ENCODE results near the gene COL5A3. TPM values are rescaled to one million over a fixed set of nuclear protein-coding genes. Genes with fewer than 3 reads are reported as not detected.

Gene COL5A3
- total RNA-seq, 2 experiments from 2014 or later, result not detected

DNA sequence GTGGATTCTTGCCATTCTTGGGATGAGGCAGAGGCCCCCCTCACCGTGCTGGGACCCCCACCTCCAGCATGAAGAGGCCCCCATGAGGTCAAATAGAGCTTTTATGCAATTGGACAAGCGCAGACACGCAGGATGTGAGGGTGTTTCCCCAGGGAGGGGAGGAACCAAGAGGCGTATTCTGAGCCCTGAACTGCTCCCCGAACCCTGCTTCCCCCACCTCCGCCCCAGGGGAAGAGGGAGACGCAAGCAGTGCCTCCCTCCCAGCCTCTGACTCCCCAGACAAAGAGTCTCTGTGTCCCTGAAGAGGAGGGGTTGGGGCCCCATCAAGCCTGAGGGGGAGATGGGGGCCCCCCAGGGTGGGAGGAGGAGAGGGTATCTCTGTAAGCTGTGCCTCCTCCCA, 1.7 kb upstream of the COL5A3 start:
- ChIA-PET CTCF (ENCODE audit: unreplicated experiment) (no interaction called here), POLR2A (no interaction called here)
- no peak overlapping the region for H3K4me3 ChIP-seq (ENCODE audit: low read depth, low read length, poor library complexity, severe bottlenecking)
- no TSS peak for BruUV-seq (replicated peaks)
- no peak overlapping the region for H3K4me2 ChIP-seq (ENCODE audit: low read length)
- H3K9me2 ChIP-seq (ENCODE audit: insufficient read depth, low read length), result no peaks in the 10 kb centered on the region
- H2AFZ ChIP-seq (ENCODE audit: low read length), result no peak overlapping the region
- H4K20me1 ChIP-seq (ENCODE audit: insufficient read depth, low read length), result no peaks in the 10 kb centered on the region
- TF ChIP-seq EZH2phosphoT487 (IDR thresholded peaks at IDR 0.05; ENCODE audit: borderline replicate concordance, low read depth, low read length), result no peak
- intact Hi-C loops (cut with micrococcal nuclease; ENCODE audit: unreplicated experiment), result no loop called here
- no peaks in the 10 kb centered on the region for H3K79me2 ChIP-seq (ENCODE audit: insufficient read depth, low read depth, low read length)
- H3K4me1 ChIP-seq (ENCODE audit: insufficient read depth, low read length, poor library complexity, severe bottlenecking), result no peaks in the 10 kb centered on the region
- no peak for DNase-seq (ENCODE audit: low spot score)
- no peak overlapping the region for H3K27ac ChIP-seq (ENCODE audit: low read depth, low read length, poor library complexity, severe bottlenecking)
- no peaks in the 10 kb centered on the region for H3K36me3 ChIP-seq (ENCODE audit: insufficient read depth, low read length)
- no peaks in the 10 kb centered on the region for H3K9me3 ChIP-seq (ENCODE audit: low read length)

DNA sequence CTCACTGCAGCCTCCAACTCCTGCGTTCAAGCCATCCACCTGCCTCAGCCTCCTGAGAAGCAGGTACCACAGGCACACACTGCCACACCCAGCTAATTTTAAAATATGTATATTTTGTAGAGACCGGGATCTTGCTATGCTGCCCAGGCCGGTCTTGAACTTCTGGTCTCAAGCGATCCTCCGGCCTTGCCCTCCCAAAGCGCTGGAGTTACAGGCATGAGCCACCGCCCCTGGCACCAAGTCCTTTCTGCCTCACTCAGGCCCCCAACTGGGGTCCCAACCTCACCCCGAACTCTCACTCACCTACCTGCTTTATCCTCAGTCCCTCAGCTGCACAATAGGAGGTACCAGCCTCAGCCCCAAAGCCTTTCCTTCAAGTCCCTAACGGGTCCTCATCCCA, 635 bp upstream of the COL5A3 start:
- H3K4me2 ChIP-seq (ENCODE audit: low read length), result no peak overlapping the region
- no peak for TF ChIP-seq EZH2phosphoT487 (IDR thresholded peaks at IDR 0.05; ENCODE audit: borderline replicate concordance, low read depth, low read length)
- TF ChIP-seq, protein P1, sequence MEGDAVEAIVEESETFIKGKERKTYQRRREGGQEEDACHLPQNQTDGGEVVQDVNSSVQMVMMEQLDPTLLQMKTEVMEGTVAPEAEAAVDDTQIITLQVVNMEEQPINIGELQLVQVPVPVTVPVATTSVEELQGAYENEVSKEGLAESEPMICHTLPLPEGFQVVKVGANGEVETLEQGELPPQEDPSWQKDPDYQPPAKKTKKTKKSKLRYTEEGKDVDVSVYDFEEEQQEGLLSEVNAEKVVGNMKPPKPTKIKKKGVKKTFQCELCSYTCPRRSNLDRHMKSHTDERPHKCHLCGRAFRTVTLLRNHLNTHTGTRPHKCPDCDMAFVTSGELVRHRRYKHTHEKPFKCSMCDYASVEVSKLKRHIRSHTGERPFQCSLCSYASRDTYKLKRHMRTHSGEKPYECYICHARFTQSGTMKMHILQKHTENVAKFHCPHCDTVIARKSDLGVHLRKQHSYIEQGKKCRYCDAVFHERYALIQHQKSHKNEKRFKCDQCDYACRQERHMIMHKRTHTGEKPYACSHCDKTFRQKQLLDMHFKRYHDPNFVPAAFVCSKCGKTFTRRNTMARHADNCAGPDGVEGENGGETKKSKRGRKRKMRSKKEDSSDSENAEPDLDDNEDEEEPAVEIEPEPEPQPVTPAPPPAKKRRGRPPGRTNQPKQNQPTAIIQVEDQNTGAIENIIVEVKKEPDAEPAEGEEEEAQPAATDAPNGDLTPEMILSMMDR (conservative IDR thresholded peaks at IDR 0.05; ENCODE audit: low read length), result no peak
- no peaks in the 10 kb centered on the region for H3K9me2 ChIP-seq (ENCODE audit: insufficient read depth, low read length)
- POLR2A ChIA-PET, result interaction anchor here (0.6 kb wide), 1 partner anchor 13 kb away, joined by 4 read pairs; no protein-coding TSS in a partner anchor
- H3K4me1 ChIP-seq (ENCODE audit: insufficient read depth, low read length, poor library complexity, severe bottlenecking), result no peaks in the 10 kb centered on the region
- no peaks in the 10 kb centered on the region for H4K20me1 ChIP-seq (ENCODE audit: insufficient read depth, low read length)
- BruUV-seq (replicated peaks), result no TSS peak
- H3K79me2 ChIP-seq (ENCODE audit: insufficient read depth, low read depth, low read length), result no peaks in the 10 kb centered on the region
- no peak overlapping the region for H3K4me3 ChIP-seq (ENCODE audit: low read depth, low read length, poor library complexity, severe bottlenecking)
- CTCF ChIA-PET (ENCODE audit: unreplicated experiment), result no interaction called here
- H3K9me3 ChIP-seq (ENCODE audit: low read length), result no peaks in the 10 kb centered on the region
- no peak overlapping the region for H2AFZ ChIP-seq (ENCODE audit: low read length)
- H3K27ac ChIP-seq (ENCODE audit: low read depth, low read length, poor library complexity, severe bottlenecking), result no peak overlapping the region
- intact Hi-C loops (cut with micrococcal nuclease; ENCODE audit: unreplicated experiment), result no loop called here
- no peak for DNase-seq (ENCODE audit: low spot score)
- no peaks in the 10 kb centered on the region for H3K36me3 ChIP-seq (ENCODE audit: insufficient read depth, low read length)

DNA sequence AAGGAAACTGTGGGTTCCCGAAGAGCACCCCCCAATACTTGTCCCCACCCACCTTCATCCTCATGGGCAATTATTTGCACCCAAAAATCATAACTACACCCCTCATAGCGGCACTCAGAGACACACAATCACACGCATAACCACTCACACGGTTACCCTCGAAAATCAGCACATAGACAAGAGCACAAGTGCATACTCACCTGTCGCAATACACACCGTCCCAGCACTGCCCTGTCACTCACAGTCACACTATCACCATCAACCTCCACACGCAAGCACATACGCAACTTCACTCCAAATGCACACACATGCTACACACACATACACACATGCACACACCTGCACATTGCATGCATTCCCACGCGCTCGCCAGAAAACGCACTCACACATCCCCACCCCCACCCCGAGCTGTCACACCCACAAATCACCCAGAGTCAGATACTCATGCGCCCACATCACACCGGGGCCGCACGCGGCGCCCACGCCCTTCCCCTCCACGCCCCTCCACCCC, 535 bp downstream of the COL5A3 start:
- no peaks in the 10 kb centered on the region for H3K9me3 ChIP-seq (ENCODE audit: low read length)
- no peaks in the 10 kb centered on the region for H3K79me2 ChIP-seq (ENCODE audit: insufficient read depth, low read depth, low read length)
- no peaks in the 10 kb centered on the region for H3K4me1 ChIP-seq (ENCODE audit: insufficient read depth, low read length, poor library complexity, severe bottlenecking)
- no peaks in the 10 kb centered on the region for H3K36me3 ChIP-seq (ENCODE audit: insufficient read depth, low read length)
- no peak overlapping the region for H3K4me3 ChIP-seq (ENCODE audit: low read depth, low read length, poor library complexity, severe bottlenecking)
- TF ChIP-seq EZH2phosphoT487 (IDR thresholded peaks at IDR 0.05; ENCODE audit: borderline replicate concordance, low read depth, low read length), result no peak
- TF ChIP-seq, protein P1 (conservative IDR thresholded peaks at IDR 0.05; ENCODE audit: low read length), result no peak
- POLR2A ChIA-PET, result no interaction called here
- H3K27ac ChIP-seq (ENCODE audit: low read depth, low read length, poor library complexity, severe bottlenecking), result no peak overlapping the region
- CTCF ChIA-PET (ENCODE audit: unreplicated experiment), result no interaction called here
- DNase-seq (ENCODE audit: low spot score), result no peak
- intact Hi-C loops (cut with micrococcal nuclease; ENCODE audit: unreplicated experiment), result no loop called here
- no TSS peak for BruUV-seq (replicated peaks)
- H3K9me2 ChIP-seq (ENCODE audit: insufficient read depth, low read length), result no peaks in the 10 kb centered on the region
- H2AFZ ChIP-seq (ENCODE audit: low read length), result no peak overlapping the region
- H3K4me2 ChIP-seq (ENCODE audit: low read length), result no peak overlapping the region
- H4K20me1 ChIP-seq (ENCODE audit: insufficient read depth, low read length), result no peaks in the 10 kb centered on the region

Measured in OCI-LY7 (cell line).